GM21515 (cell line): ENCODE results near the gene TPX2.

Experiments used
- ATAC-seq: cut with Tn5 transposase; IDR thresholded peaks from one replicate; pipeline ENCODE4 v1.9.1; 2021; ENCODE audit not compliant: unreplicated experiment

Gene TPX2

GRCh38 chr20:31705598-31706597 is 33.2 kb upstream of the TPX2 start:
- ATAC-seq, result peak; percentile 84

GRCh38 chr20:31706607-31707257 is 32.4 kb upstream of the TPX2 start:
- no peak for ATAC-seq

- ATAC-seq, result no peak
These were observed 31.9 kb upstream of the TPX2 start for GRCh38 chr20:31707258-31707615.

GRCh38 chr20:31707994-31708735 is 30.9 kb upstream of the TPX2 start:
- ATAC-seq, result no peak

GRCh38 chr20:31708736-31709534 is 30.2 kb upstream of the TPX2 start:
- ATAC-seq, result no peak

GRCh38 chr20:31709939-31710338 is 29.2 kb upstream of the TPX2 start:
- no peak for ATAC-seq

- ATAC-seq, result no peak
These were observed 28.5 kb upstream of the TPX2 start for GRCh38 chr20:31710423-31711108.

GRCh38 chr20:31711179-31712111 is 27.6 kb upstream of the TPX2 start:
- ATAC-seq, result no peak

GRCh38 chr20:31712112-31712553 is 27.0 kb upstream of the TPX2 start:
- ATAC-seq, result no peak

GRCh38 chr20:31712564-31713311 is 26.4 kb upstream of the TPX2 start:
- ATAC-seq, result no peak

GRCh38 chr20:31713312-31714273 is 25.5 kb upstream of the TPX2 start:
- no peak for ATAC-seq

- no peak for ATAC-seq
These were observed 23.3 kb upstream of the TPX2 start for GRCh38 chr20:31715766-31716165.

- ATAC-seq, result no peak
These were observed 22.7 kb upstream of the TPX2 start for GRCh38 chr20:31716351-31716750.

- peak; percentile 5 for ATAC-seq
These were observed 22.1 kb upstream of the TPX2 start for GRCh38 chr20:31716818-31717477.

- peak; percentile 35 for ATAC-seq
These were observed 21.4 kb upstream of the TPX2 start for GRCh38 chr20:31717478-31718201.
